Pancreas (tissue), 10 donors: ENCODE data around the gene GCNA. TPM values are rescaled to one million over a fixed set of nuclear protein-coding genes. Genes with fewer than 3 reads are reported as not detected.

Source experiments
- ATAC-seq, 4 donors: fragments of 200-7000 bp; cut with Tn5 transposase; one replicate each; pipeline versions ENCODE4 v1.8.0 to v1.9.1; 2020; ENCODE audit warnings: mild to moderate bottlenecking in 4 of 4, moderate library complexity in 4 of 4
- DNase-seq, 6 donors: peaks; one replicate each; pipeline ENCODE4 v3.0.0-alpha.2; 2020
- FAIRE-seq: peaks from 2 replicates; lab custom pipeline; 2012; peaks lifted over from hg19 to GRCh38; lab: Jason Lieb, UNC
- H3K27ac ChIP-seq, 4 donors: fragments of 200-600 bp; sonication (generic); 1 replicate in 3 of 4; 2 replicates in 1 of 4; pipeline versions ENCODE4 v1.5.0 to v1.8.0; 2020
- H3K27me3 ChIP-seq, 4 donors: fragments of 200-600 bp; one replicate each; pipeline ENCODE4 v1.8.0; 2021
- H3K36me3 ChIP-seq, 3 donors: fragments of 200-600 bp; sonication (generic) in 1 of 3; one replicate each; pipeline versions ENCODE4 v1.5.0 to v1.8.0; 2020 to 2021
- H3K4me1 ChIP-seq, 3 donors: fragments of 200-600 bp; one replicate each; pipeline ENCODE4 v1.8.0; 2021
- H3K4me3 ChIP-seq, 4 donors: fragments of 200-600 bp; sonication (generic) in 2 of 4; one replicate each; pipeline versions ENCODE4 v1.5.0 to v1.8.0; 2020 to 2021
- H3K9me3 ChIP-seq, 4 donors: fragments of 200-600 bp; one replicate each; pipeline ENCODE4 v1.8.0; 2021
- WGBS, 2 donors: extraction: QIAGEN DNeasy Blood & Tissue Kit; methylation state at CpG; one replicate each; pipeline ENCODE4 v1.1.7; 2013; 5-methylcytosine and 5-hydroxymethylcytosine counted together
- intact Hi-C, 3 donors: fragments of 100-400 bp; cut with DNase I; formaldehyde crosslinking; loops; one replicate each; pipeline versions ENCODE4 v1.11.1 to v1.14.2; 2022
- polyA plus RNA-seq, 2 donors: library from polyadenylated mRNA; stranded (reverse); fragments of 200-250 nt; gene quantifications; one replicate each; pipeline ENCODE4 v1.2.3, GENCODE V29; 2013
- total RNA-seq, 6 donors: library from RNA; stranded (reverse); fragmentation: NEBNext Ultra II Directional in 4 of 6; extraction: Animal tissue kit (Norgen Biotek cat#: 25700) in 4 of 6; gene quantifications; one replicate each; pipeline versions ENCODE4 v1.2.1 to v1.2.4, GENCODE V29; 2021 to 2023
- TF ChIP-seq, protein P1 (sequence below), 4 donors: fragments of 200-600 bp; sonication (generic) in 3 of 4; IDR thresholded peaks; one replicate each; pipeline versions ENCODE4 v1.5.0 to v1.8.0; 2021; ENCODE audit warnings: antibody characterized with exemption in 4 of 4
- donor health status: healthy with polysubstance abuse.
- donor health status: DM: no; HTN: no; CAD: no; lungs with moderate emphysema.
- donor health status: DM: no; HTN: no; CAD: no.
- donor health status: control.
- donor health status: control.
- donor health status: Bipolar disorder and iron deficiency.
- donor health status: DM: yes; HTN: yes; CAD: no.
- donor health status: DM: no; HTN: no; CAD: no.
- donor health status: DM: no; HTN: no; CAD: no.
- donor health status: DM: yes; HTN: yes; CAD: no.

Gene GCNA
- total and polyA plus RNA-seq, 8 donors: 0.63 to 3.1 (median 0.97) TPM

DNA sequence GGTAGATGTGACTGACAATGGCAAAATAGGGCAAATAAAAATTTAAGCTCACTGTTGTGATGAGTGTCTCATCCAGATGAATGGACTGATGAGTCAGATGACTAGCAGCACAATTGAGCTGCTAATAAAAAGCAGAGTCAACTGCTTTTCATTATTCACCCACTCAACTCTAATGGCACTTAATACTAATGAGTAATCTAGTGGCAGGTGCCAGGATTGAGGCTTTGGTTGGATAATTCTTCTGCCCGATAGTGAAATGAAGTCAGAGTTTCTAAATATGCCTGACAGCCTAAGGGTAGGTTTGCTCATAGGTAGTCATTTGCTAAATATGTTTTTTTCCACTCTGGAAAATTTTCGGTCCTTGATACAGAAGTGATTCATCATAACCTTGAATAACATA, 34.9 kb upstream of the GCNA start:
- Histone ChIP-seq H3K4me3 (no peak overlapping the region), H3K9me3 (no peaks in the 10 kb centered on the region), H3K27me3 (peaks cover 0 to 3% (median 0%) of the 10 kb centered on the region in 4 donors), H3K36me3 (peaks cover 0 to 17% (median 10%) of the 10 kb centered on the region in 3 donors), H3K4me1 (peaks cover 0 to 14% (median 12%) of the 10 kb centered on the region in 3 donors), H3K27ac (peak overlapping the region in 1 of 4 donors; percentile 51)
- DNase-seq (no peak), ATAC-seq (peak; percentile 52 to 74 (median 58)), FAIRE-seq (no peak)
- intact Hi-C loops: no loop called here
- WGBS, 2 donors: 6 to 27% methylated on average over 2 of the region's 2 CpGs
- TF ChIP-seq, protein P1, sequence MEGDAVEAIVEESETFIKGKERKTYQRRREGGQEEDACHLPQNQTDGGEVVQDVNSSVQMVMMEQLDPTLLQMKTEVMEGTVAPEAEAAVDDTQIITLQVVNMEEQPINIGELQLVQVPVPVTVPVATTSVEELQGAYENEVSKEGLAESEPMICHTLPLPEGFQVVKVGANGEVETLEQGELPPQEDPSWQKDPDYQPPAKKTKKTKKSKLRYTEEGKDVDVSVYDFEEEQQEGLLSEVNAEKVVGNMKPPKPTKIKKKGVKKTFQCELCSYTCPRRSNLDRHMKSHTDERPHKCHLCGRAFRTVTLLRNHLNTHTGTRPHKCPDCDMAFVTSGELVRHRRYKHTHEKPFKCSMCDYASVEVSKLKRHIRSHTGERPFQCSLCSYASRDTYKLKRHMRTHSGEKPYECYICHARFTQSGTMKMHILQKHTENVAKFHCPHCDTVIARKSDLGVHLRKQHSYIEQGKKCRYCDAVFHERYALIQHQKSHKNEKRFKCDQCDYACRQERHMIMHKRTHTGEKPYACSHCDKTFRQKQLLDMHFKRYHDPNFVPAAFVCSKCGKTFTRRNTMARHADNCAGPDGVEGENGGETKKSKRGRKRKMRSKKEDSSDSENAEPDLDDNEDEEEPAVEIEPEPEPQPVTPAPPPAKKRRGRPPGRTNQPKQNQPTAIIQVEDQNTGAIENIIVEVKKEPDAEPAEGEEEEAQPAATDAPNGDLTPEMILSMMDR (IDR thresholded peaks at IDR 0.05): no peak

DNA sequence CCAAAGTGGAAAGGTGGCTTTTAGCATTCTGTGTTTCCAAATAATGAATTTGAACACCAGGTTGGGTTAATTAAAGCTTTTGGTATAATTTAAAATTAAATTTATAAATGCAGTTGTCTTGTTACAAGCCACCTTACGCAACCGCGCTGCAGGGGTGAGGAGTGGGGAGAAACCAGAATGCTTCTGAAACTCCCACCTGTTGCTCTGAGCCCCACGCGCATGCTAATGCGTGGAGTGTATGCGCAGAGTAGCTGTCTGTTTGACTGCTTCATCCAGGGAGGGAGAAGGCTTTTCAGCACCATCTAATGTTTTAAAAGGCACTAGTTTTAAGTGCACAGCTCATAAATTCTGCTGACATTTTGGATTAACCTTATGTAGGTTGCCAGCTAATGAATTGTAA, 32.9 kb upstream of the GCNA start:
- Histone ChIP-seq H3K4me1 (peaks cover 0 to 14% (median 8%) of the 10 kb centered on the region in 3 donors), H3K9me3 (no peaks in the 10 kb centered on the region), H3K27ac (no peak overlapping the region), H3K36me3 (peaks cover 0 to 17% (median 10%) of the 10 kb centered on the region in 3 donors), H3K27me3 (peaks cover 0 to 3% (median 0%) of the 10 kb centered on the region in 4 donors), H3K4me3 (no peak overlapping the region)
- intact Hi-C loops: no loop called here
- DNase-seq (no peak), FAIRE-seq (no peak), ATAC-seq (no peak)
- TF ChIP-seq, protein P1 (IDR thresholded peaks at IDR 0.05): no peak
- 81 to 85% methylated on average over 7 of the region's 7 CpGs for WGBS, 2 donors

GRCh38 chrX:71546879-71547278, 31.4 kb upstream of the GCNA start:
- Histone ChIP-seq H3K9me3 (no peaks in the 10 kb centered on the region), H3K27ac (no peak overlapping the region), H3K36me3 (peaks cover 0 to 17% (median 10%) of the 10 kb centered on the region in 3 donors), H3K4me1 (peaks cover 0 to 14% (median 8%) of the 10 kb centered on the region in 3 donors), H3K4me3 (no peak overlapping the region), H3K27me3 (peaks cover 0 to 3% (median 0%) of the 10 kb centered on the region in 4 donors)
- TF ChIP-seq, protein P1 (IDR thresholded peaks at IDR 0.05): no peak
- ATAC-seq (no peak), FAIRE-seq (no peak), DNase-seq (no peak)
- WGBS, 2 donors: 86 to 88% methylated on average over 13 of the region's 13 CpGs
- intact Hi-C loops: no loop called here

- Histone ChIP-seq H3K4me3 (no peak overlapping the region), H3K27ac (no peak overlapping the region), H3K9me3 (no peaks in the 10 kb centered on the region), H3K36me3 (peaks cover 0 to 17% (median 10%) of the 10 kb centered on the region in 3 donors), H3K4me1 (peaks cover 0 to 10% (median 8%) of the 10 kb centered on the region in 3 donors), H3K27me3 (peaks cover 0 to 3% (median 0%) of the 10 kb centered on the region in 4 donors)
- intact Hi-C loops: no loop called here
- ATAC-seq (no peak), DNase-seq (no peak), FAIRE-seq (no peak)
- 81 to 92% methylated on average over 7 of the region's 7 CpGs for WGBS, 2 donors
- TF ChIP-seq, protein P1 (IDR thresholded peaks at IDR 0.05): no peak
Observed at GRCh38 chrX:71547339-71547738, 30.9 kb upstream of the GCNA start.

DNA sequence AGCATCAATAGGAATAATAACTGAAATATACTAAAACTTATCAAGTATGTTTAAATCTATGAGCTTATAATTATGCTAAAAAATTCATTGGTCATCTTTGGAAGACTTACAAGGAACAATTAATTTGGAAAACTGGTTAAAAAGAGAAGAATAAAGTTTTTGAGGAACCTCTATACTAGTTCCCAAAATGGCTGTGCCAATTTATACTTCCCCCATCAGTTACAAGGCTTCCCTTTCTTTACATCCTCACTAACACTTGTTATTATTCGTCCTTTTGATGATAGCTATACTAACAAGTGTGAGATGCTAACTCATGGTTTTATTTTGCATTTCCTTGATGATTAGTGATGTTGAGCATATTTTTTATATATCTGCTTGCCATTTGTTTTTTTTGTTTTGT, 28.3 kb upstream of the GCNA start:
- H3K9me3 ChIP-seq: no peaks in the 10 kb centered on the region
- TF ChIP-seq, protein P1 (IDR thresholded peaks at IDR 0.05): no peak
- intact Hi-C loops: loop anchor here in 1 of 3 donors (10.0 kb wide), 1 partner anchor 95 kb away; no protein-coding TSS in a partner anchor
- 73 to 86% methylated on average over 1 of the region's 1 CpG for WGBS, 2 donors
- peaks cover 0 to 17% (median 10%) of the 10 kb centered on the region in 3 donors for H3K36me3 ChIP-seq
- no peak for ATAC-seq
- H3K4me3 ChIP-seq: no peak overlapping the region
- no peak overlapping the region for H3K27ac ChIP-seq
- no peaks in the 10 kb centered on the region for H3K4me1 ChIP-seq
- DNase-seq: no peak
- FAIRE-seq: no peak
- peaks cover 0 to 3% (median 0%) of the 10 kb centered on the region in 4 donors for H3K27me3 ChIP-seq
